Measurements from ENCODE around the gene FAM53B.
"Not testable (repeated sequence)": the region's sequence is repeated elsewhere in the genome, so short reads cannot be mapped to it uniquely, and the experiment has no call there.

The FAM53B gene

GRCh38 chr10:124624466-124624865 is 119.7 kb downstream of the FAM53B start:
- DNase-seq, result no peak

- no peak for DNase-seq
Observed at GRCh38 chr10:124624006-124624405, 120.2 kb downstream of the FAM53B start.

GRCh38 chr10:124622866-124623536 is 121.2 kb downstream of the FAM53B start:
- no peak for DNase-seq

- DNase-seq, result no peak
Observed at GRCh38 chr10:124622158-124622557, 122.0 kb downstream of the FAM53B start.

- DNase-seq, result no peak
Observed at GRCh38 chr10:124621637-124622036, 122.5 kb downstream of the FAM53B start.

- no peak for DNase-seq
Observed at GRCh38 chr10:124619802-124620490, 124.2 kb downstream of the FAM53B start.

GRCh38 chr10:124619195-124619594 is 125.0 kb downstream of the FAM53B start:
- no peak for DNase-seq

- no peak for DNase-seq
Observed at GRCh38 chr10:124618470-124619073, 125.6 kb downstream of the FAM53B start.

DNA sequence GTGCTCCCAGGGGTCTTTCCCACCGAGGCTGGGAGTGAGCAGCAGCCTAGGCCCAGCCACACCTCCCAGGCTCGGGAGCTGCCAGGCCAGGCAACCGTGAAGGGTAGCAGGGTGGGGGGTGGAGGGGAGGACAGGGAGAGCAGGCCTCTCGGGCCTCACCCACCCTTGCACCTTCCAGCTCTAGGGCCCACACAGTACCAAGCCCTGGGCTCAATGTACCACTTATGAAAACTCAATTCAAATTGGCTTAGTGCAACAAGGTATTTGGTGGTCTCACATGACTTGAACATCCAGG is 127.4 kb downstream of the FAM53B start:
- no peak for DNase-seq

GRCh38 chr10:124616040-124616835 is 127.9 kb downstream of the FAM53B start:
- no peak for DNase-seq

DNA sequence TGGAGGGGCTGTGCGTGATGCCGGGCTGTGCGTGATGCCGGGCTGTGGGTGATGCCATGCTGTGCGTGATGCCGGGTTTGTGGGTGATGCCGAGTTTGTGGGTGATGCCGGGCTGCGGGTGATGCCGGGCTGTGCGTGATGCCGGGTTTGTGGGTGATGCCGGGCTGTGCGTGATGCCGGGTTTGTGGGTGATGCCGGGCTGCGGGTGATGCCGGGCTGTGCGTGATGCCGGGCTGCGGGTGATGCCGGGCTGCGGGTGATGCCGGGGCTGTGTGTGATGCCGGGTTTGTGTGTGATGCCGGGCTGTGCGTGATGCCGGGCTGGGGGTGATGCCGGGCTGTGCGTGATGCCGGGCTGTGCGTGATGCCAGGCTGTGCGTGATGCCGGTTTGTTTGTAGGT is 128.9 kb downstream of the FAM53B start:
- DNase-seq, result no peak

DNA sequence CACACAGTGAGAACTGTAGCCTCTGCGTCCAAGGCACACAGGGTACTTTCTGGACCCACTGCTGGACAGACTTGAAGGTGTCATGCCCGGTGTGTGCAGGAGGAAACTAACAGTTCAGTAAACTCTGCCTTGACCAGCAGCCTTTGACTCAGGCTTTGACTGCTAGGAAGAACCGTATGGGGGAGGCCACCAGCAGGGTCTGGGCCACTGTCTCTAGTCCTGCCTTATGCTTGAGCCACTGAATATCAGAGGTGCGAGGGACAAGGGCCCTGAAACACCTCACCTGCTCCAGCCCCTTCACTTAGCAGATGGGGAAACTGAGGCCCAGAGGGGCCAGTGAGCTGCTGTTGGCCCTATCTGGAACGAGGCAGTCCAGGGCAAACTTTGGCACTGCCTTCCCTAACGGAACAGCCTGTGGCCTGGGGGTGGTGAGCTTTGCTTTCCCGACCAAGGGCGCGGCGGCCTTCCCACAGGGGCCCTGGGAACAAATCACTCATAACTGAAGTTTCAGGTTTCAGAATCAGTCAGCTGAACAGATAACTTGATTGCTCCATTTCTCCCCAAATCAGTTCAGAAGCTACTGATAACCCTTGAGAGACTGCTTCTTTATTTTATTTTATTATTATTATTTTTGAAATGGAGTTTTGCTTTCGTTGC is 130.0 kb downstream of the FAM53B start:
- no peak for DNase-seq

DNA sequence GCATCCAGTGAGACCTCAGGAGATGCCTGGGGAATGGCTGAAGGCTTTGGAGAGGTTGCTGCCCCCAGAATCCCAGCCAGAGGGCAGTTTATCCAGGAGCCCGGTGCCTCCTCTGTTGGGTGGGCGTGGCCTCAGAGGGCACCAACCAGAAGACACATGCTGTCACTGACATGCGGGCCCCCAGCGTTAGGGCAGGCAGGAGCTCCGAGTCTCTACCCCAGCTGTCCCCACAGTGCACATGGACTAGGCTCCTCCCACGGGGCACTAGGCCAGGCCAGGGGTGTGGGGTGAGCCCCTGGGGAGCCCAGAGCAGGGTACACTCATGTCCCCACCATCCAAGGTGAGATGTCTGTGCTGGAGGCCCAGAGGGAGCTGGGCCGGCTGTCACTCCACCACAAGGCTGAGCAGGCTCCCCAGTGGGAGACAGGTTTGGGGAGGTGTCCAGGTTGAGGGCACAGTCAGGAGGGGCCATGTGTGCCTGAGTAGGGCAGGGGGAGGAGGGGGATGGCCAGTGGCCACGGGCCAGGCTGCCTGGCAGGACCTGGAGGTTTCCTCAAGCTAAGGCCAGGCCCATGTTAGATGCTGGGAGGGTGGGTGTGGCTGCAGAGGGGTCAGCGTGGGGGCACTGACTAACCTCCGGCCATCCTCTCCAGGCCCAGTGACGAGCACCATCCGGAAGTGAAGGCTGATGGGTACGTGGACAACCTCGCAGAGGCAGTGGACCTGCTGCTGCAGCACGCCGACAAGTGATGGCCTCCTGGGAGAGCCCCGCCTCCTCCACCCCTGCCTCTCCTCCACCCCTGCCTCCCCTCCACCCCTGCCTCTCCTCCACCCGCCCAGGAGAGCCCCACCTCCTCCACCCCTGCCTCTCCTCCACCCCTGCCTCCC is 131.3 kb downstream of the FAM53B start:
- DNase-seq, result peak; percentile 62

DNA sequence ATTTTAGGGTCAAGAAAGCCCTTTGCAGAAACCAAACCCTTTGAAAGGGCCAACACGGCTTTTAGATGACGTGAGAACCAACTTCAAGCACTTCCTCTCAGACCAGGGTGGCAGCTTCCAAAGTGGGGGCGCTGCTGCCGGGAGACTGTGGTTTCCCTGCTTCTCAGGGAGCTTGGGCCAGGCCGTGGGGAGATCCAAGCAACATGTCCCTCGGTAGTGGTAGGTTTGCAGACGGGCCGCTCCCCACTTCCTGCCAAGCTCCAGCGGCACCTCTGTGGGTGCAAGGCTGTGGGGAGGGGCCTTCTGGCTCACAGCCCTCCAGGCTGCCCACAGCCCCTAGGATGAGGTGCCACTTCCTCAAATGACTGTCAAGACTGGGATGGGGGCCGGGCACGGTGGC is 132.4 kb downstream of the FAM53B start:
- no peak for DNase-seq

GRCh38 chr10:124610851-124611250 is 133.3 kb downstream of the FAM53B start:
- DNase-seq, result not testable (repeated sequence)

DNA sequence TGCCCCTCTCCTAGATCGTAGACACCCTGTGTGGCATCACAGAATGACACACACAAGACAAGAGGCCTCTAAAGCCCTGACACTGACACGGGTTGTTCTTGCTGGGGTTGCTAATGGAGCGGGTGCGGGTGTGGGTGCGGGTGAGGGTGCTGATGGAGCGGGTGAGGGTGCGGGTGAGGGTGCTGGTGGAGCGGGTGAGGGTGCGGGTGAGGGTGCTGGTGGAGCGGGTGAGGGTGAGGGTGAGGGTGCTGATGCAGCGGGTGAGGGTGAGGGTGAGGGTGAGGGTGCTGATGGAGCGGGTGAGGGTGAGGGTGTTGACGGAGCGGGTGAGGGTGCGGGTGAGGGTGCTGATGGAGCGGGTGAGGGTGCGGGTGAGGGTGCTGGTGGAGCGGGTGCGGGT is 134.0 kb downstream of the FAM53B start:
- DNase-seq, result not testable (repeated sequence)

DNA sequence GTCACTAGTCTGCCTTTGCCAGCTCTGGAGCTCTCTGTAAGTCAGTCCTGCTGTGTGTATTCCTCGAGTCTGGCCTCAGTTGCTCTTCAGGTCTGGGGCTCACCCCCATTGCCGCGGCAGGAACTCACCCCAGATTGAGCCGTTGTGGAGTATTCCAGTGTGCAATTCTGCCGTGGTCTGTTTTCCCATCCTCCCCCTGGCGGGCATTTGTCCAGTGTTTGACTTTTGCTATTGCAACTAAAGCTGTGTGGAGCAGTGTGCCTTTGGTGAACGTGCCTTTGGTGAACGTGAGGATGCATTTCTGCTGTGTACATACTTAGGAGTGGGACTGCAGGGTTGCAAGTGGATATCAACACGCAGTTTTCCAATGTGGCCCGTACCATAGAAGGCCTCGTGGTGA is 134.5 kb downstream of the FAM53B start:
- no peak for DNase-seq

DNA sequence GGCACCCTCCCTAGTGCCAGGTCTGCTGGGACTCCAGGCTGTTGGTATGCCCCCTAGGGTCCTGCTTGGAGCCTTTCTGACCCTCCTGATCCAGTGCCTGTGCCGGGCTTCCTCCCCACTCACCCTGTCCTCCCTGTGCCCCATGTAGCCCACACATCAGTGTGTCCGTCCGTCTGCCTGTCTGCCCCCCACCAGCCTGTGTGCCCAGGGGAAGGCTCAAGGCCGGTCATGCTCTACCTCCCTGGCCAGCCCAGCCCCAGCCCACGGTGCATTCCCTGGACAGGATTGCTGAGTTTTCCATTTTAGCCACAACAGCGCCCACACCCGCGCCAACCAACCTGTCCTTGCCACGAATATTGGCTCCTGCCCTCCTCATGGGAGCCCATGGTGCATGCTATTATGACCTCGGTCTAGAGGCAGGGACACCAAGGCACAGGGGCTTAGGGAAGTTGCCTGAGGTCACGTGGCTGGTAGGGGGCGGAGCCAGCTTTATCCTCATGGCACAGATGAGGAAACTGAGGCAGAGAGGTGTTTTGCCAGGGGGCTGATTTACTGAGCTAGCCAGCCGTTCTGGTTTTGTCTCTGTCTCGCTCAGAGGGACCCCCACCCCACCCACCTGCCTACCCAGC is 136.0 kb downstream of the FAM53B start:
- DNase-seq, result no peak

GRCh38 chr10:124607693-124608092 is 136.5 kb downstream of the FAM53B start:
- no peak for DNase-seq

DNA sequence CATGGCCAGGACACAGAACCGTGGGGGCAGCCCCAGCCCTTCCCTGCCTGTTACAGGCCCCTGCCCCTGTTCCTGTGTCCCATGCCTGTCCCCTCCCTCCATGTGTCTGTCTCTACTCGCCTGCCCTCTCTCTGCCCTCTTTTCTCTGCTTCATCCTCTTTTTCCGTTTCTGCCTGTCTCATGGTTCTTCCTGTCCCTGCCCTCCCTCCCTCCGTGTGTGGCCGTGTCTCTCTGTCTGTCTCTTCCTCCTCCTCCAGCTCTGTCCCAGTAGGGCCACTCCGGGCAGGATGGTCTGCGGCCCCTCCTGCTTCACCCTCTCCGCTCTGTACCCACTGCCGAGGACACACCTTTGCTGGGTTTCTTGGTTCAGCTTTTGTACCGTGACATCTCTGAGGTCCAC is 137.4 kb downstream of the FAM53B start:
- no peak for DNase-seq
